ENCODE measurements around the gene TVP23C. TPM values are rescaled to one million over a fixed set of nuclear protein-coding genes. Genes with fewer than 3 reads are reported as not detected.
"Not testable (repeated sequence)": the region's sequence is repeated elsewhere in the genome, so short reads cannot be mapped to it uniquely, and the experiment has no call there.

Gene TVP23C
- total RNA-seq, 2 experiments from 2014 or later, result 18.0 to 19.3 TPM

- H3K27ac Mint-ChIP-seq, H3K9me3 Mint-ChIP-seq, H3K27me3 Mint-ChIP-seq, H3K4me1 Mint-ChIP-seq, POLR2A ChIA-PET, CTCF ChIA-PET, DNase-seq, H3K4me3 Mint-ChIP-seq: not testable (repeated sequence)
- H3K36me3 Mint-ChIP-seq (ENCODE audit: low read depth), result peaks cover 21% of the 10 kb centered on the region
Observed at GRCh38 chr17:15558403-15559105, 4.7 kb downstream of the TVP23C start.

GRCh38 chr17:15557334-15557832 lies 5.9 kb downstream of the TVP23C start:
- CTCF ChIA-PET, DNase-seq, H3K9me3 Mint-ChIP-seq, H3K27ac Mint-ChIP-seq, POLR2A ChIA-PET, H3K27me3 Mint-ChIP-seq, H3K4me3 Mint-ChIP-seq, H3K4me1 Mint-ChIP-seq: not testable (repeated sequence)
- peaks cover 19% of the 10 kb centered on the region for H3K36me3 Mint-ChIP-seq (ENCODE audit: low read depth)

- H3K36me3 Mint-ChIP-seq (ENCODE audit: low read depth); H3K27me3 Mint-ChIP-seq; CTCF ChIA-PET; H3K9me3 Mint-ChIP-seq; DNase-seq; H3K4me1 Mint-ChIP-seq; H3K4me3 Mint-ChIP-seq; POLR2A ChIA-PET; H3K27ac Mint-ChIP-seq: not testable (repeated sequence)
Observed at GRCh38 chr17:15552932-15553331, 10.4 kb downstream of the TVP23C start.

GRCh38 chr17:15549552-15549951 lies 13.7 kb downstream of the TVP23C start:
- H3K27ac Mint-ChIP-seq, H3K4me1 Mint-ChIP-seq, DNase-seq, H3K27me3 Mint-ChIP-seq, POLR2A ChIA-PET, H3K9me3 Mint-ChIP-seq, CTCF ChIA-PET, H3K4me3 Mint-ChIP-seq: not testable (repeated sequence)
- H3K36me3 Mint-ChIP-seq (ENCODE audit: low read depth), result peaks cover 18% of the 10 kb centered on the region

- POLR2A ChIA-PET, H3K9me3 Mint-ChIP-seq, H3K4me3 Mint-ChIP-seq, DNase-seq, H3K4me1 Mint-ChIP-seq, H3K27ac Mint-ChIP-seq, CTCF ChIA-PET, H3K27me3 Mint-ChIP-seq: not testable (repeated sequence)
- peaks cover 26% of the 10 kb centered on the region for H3K36me3 Mint-ChIP-seq (ENCODE audit: low read depth)
Observed at GRCh38 chr17:15546604-15547003, 16.7 kb downstream of the TVP23C start.

GRCh38 chr17:15540371-15541219 lies 22.7 kb downstream of the TVP23C start:
- DNase-seq, H3K27me3 Mint-ChIP-seq, H3K27ac Mint-ChIP-seq, H3K4me3 Mint-ChIP-seq, H3K9me3 Mint-ChIP-seq, CTCF ChIA-PET, H3K4me1 Mint-ChIP-seq, POLR2A ChIA-PET: not testable (repeated sequence)
- H3K36me3 Mint-ChIP-seq (ENCODE audit: low read depth), result peaks cover 23% of the 10 kb centered on the region

GRCh38 chr17:15533122-15533521 lies 30.2 kb downstream of the TVP23C start:
- H3K27ac Mint-ChIP-seq, H3K4me3 Mint-ChIP-seq, DNase-seq, H3K9me3 Mint-ChIP-seq, CTCF ChIA-PET, H3K27me3 Mint-ChIP-seq, POLR2A ChIA-PET, H3K4me1 Mint-ChIP-seq: not testable (repeated sequence)
- peaks cover 17% of the 10 kb centered on the region for H3K36me3 Mint-ChIP-seq (ENCODE audit: low read depth)

- H3K4me3 Mint-ChIP-seq; H3K36me3 Mint-ChIP-seq (ENCODE audit: low read depth); H3K9me3 Mint-ChIP-seq; POLR2A ChIA-PET; H3K4me1 Mint-ChIP-seq; H3K27me3 Mint-ChIP-seq; H3K27ac Mint-ChIP-seq; DNase-seq: not testable (repeated sequence)
- CTCF ChIA-PET, result interaction anchor here (1.1 to 1.2 kb wide), 2 partner anchors 267 to 269 kb away, joined by 3 read pairs; no protein-coding TSS in a partner anchor
Observed at GRCh38 chr17:15526292-15527218, 36.7 kb downstream of the TVP23C start.

GRCh38 chr17:15524990-15525985 lies 38.0 kb downstream of the TVP23C start:
- H3K27me3 Mint-ChIP-seq, POLR2A ChIA-PET: not testable (repeated sequence)

GRCh38 chr17:15516150-15516549 lies 47.1 kb downstream of the TVP23C start:
- ChIA-PET CTCF (no interaction called here), POLR2A (no interaction called here)
- Mint-ChIP-seq H3K27ac (no peak overlapping the region), H3K4me3 (no peak overlapping the region), H3K27me3 (no peaks in the 10 kb centered on the region), H3K36me3 (ENCODE audit: low read depth) (peaks cover 6% of the 10 kb centered on the region), H3K4me1 (no peaks in the 10 kb centered on the region), H3K9me3 (no peaks in the 10 kb centered on the region)
- DNase-seq, result no peak

More at GRCh38 chr17:15524990-15525985, 38.0 kb downstream of the TVP23C start:
- not testable (repeated sequence) for H3K4me1 Mint-ChIP-seq; H3K36me3 Mint-ChIP-seq (ENCODE audit: low read depth); DNase-seq; H3K9me3 Mint-ChIP-seq; H3K4me3 Mint-ChIP-seq; H3K27ac Mint-ChIP-seq
- CTCF ChIA-PET, result interaction anchor here (1.2 kb wide), 1 partner anchor 267 kb away, joined by 3 read pairs; no protein-coding TSS in a partner anchor

GRCh38 chr17:15514469-15514868 lies 48.8 kb downstream of the TVP23C start:
- Mint-ChIP-seq H3K4me1 (no peaks in the 10 kb centered on the region), H3K9me3 (no peaks in the 10 kb centered on the region), H3K36me3 (ENCODE audit: low read depth) (peaks cover 11% of the 10 kb centered on the region), H3K4me3 (no peak overlapping the region), H3K27ac (no peak overlapping the region), H3K27me3 (no peaks in the 10 kb centered on the region)
- CTCF ChIA-PET, result interaction anchor here (1.7 kb wide), 1 partner anchor 11 kb away, joined by 5 read pairs; no protein-coding TSS in a partner anchor
- POLR2A ChIA-PET, result no interaction called here
- DNase-seq, result no peak

- Mint-ChIP-seq H3K36me3 (ENCODE audit: low read depth) (peaks cover 11% of the 10 kb centered on the region), H3K27ac (no peak overlapping the region), H3K4me3 (no peak overlapping the region), H3K27me3 (no peaks in the 10 kb centered on the region), H3K9me3 (no peaks in the 10 kb centered on the region), H3K4me1 (no peaks in the 10 kb centered on the region)
- CTCF ChIA-PET, result interaction anchor here (1.7 kb wide), 1 partner anchor 11 kb away, joined by 5 read pairs; no protein-coding TSS in a partner anchor
- POLR2A ChIA-PET, result no interaction called here
- no peak for DNase-seq
Observed at GRCh38 chr17:15513856-15514459, 49.3 kb downstream of the TVP23C start.

Measured in activated CD4-positive, alpha-beta memory T cell treated with anti-CD3 and anti-CD28 coated beads, Interleukin-2, amount 10 ng/mL, durations not matched to agents 7 days and 5 days (primary cell).